ENCODE measurements around the gene RPS18.

DNA sequence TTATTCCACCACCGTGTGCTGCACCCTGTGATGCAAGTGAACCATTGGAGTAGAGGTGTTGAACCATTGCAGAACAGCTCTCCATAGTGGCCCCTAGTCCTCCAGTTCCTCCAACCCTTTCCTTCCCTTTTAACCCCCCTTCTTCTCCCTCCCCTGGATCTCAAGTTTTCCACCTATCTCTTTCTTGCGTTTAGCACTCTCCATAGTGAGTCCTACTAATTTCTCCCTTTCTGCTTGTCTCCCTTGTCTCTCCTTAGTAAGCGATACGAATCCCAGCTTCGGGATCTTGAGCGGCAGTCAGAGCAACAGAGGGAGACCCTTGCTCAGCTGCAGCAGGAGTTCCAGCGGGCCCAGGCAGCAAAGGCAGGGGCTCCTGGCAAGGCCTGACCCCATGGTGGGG lies 18.6 kb downstream of the RPS18 start:
- TF ChIP-seq POLR2A (IDR thresholded peaks at IDR 0.05; ENCODE audit: low read depth, low read length) (no peak), POLR2AphosphoS5 (IDR thresholded peaks at IDR 0.05; ENCODE audit: low read depth, low read length) (no peak)

Measured in GM12892 (cell line).